Activated naive CD4-positive, alpha-beta T cell treated with Interleukin-2 at 50 U/mL for 16 hours (primary cell): ENCODE results near the gene ALDH1L2.
A peak's percentile ranks its signal among the peaks of the same experiment; 100 is the strongest.
"Not testable (repeated sequence)": the region's sequence is repeated elsewhere in the genome, so short reads cannot be mapped to it uniquely, and the experiment has no call there.

Source experiments
- DNase-seq: peaks from one replicate; pipeline ENCODE4 v3.0.0-alpha.2; 2020

The ALDH1L2 gene

DNA sequence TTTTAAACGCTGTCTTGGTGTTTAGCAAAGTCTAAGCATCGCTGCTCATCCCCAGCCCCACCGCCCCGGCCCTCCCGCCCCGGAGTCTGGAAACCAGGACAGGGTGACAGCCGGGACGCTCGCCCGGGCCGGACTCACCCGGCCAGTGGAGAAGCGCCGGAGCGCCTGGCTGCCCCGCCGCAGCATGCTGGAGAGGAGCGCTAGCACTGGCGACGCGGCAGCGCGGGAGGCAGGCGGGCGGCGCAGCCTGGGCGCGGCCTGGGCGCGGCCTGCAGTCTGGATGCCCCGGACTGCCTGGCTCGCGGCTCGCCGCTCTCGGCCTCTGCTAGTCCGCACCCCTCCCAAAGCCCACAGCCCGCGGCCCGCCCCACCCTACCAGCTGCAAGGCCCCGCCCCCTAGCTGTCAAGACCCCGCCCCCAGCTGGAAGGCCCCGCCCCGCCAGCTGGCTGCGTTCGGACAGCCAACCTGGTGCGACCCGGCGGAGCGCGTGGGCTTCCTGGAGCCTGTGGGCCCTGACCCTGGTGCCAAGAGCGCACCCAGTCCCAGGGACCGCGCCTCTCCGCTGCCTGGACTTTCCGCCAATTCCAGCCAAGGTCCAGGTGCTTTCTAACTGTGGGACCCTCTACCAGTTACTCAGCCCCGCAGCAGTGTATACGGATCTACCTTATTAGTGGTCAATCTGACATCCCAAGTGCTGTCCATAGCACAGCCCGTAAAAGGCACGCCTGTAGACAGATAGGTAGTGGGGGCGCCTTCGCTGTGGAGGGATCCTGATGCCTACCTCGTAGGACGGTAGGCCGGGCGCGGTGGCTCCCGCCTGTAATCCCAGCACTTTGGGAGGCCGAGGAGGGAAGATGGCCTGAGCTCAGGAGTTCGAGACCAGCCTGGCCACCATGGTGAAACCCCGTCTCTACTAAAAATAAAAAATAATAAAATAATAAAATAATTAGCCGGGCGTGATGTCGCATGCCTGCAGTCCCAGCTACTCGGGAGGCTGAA lies at the start of gene ALDH1L2:
Gene ALDH1L2, minus strand, starts transcription at position 208 of the 1,000 bp plus-strand sequence. Its CDS starts 22 bp downstream, at position 186.
- peak; percentile 51 for DNase-seq

GRCh38 chr12:105120551-105120950 lies 36.3 kb upstream of the ALDH1L2 start:
- DNase-seq: no peak

DNA sequence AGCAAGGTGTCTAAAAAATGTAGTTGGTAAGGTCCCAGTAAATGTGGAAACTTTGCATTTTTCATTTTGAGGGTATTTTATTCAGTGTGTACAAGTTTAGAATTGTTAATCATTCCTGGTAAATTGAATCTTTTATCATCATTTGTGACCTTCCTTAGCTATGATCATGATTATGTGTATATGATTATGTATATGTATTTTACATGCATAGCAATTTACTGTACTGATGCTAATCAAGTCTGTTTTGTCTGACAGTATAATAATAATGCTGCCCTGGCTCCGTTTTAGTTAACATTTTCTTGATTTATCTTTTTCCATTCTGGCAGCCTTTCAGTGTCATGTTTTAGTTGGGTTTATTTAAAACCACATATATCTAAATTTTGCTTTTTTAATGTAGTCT lies 32.7 kb upstream of the ALDH1L2 start:
- no peak for DNase-seq

- no peak for DNase-seq
Measured at GRCh38 chr12:105113094-105113493, 28.8 kb upstream of the ALDH1L2 start.

GRCh38 chr12:105110851-105111250 lies 26.6 kb upstream of the ALDH1L2 start:
- DNase-seq: no peak

- DNase-seq: no peak
Measured at GRCh38 chr12:105109465-105110212, 25.4 kb upstream of the ALDH1L2 start.

DNA sequence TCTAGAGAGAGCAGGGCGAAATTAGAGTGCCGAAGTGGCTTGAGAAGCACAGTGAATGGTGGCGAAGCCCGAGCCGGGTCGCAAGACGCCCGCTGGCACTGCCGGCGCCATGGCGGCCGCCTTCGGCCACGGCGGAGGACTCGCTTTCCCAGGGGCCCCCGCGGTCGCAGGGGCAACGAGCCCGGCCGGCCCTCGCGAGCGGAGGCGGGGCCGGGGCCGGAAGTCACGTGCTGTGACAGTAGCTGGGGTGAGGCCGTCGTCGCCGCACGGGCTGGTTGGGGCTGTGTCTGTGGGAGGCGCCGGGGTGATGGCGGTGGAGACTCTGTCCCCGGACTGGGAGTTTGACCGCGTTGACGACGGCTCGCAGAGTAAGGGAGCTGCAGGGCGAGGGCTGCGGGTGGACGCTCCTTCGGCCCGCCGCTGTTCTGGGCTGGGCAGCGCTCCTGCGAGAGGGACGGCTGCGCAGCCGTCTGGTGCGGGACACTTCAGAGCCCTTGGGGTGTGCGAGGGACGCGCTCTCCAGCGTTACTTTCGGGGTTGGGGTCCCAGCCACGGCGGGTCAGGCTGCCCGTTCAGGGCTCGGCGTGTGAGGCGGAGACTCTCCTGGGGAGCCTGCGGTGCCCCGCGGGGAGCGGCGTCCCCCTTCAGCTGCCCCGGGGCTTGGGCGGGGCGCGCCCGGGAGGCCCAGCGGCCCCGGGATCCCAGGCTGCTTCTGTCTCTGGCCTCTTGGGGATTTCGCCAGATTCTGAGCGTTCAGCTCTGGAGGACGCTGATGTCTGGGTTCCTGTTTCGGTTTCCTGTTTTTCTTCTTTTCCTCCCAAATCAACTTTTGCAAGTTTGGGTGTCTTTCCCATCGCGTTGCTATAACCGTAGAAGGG lies 23.5 kb upstream of the ALDH1L2 start, which contains the start of gene WASHC4:
Gene WASHC4, plus strand, starts transcription at position 238 of the 878 bp plus-strand sequence. Its CDS starts 70 bp downstream, at position 308.
- peak; percentile 95 for DNase-seq

DNA sequence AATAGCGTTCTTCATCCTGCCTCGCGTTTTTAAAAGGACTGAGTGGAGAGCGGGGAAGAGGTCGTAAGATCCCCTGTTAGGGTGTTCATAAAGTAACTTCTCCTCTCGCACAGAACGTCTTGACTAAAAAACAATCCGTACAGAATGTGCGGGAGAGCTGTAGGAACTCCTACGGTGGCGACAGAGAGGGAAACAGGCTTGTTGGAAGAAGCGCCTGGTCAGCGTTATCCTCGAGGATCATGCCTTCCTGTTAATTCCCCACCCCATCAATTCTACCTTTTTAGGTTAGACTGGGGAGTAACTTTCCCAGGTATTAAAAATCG lies 22.9 kb upstream of the ALDH1L2 start:
- DNase-seq: no peak

- no peak for DNase-seq
Measured at GRCh38 chr12:105106621-105107020, 22.4 kb upstream of the ALDH1L2 start.

GRCh38 chr12:105104762-105105161 lies 20.5 kb upstream of the ALDH1L2 start:
- no peak for DNase-seq

DNA sequence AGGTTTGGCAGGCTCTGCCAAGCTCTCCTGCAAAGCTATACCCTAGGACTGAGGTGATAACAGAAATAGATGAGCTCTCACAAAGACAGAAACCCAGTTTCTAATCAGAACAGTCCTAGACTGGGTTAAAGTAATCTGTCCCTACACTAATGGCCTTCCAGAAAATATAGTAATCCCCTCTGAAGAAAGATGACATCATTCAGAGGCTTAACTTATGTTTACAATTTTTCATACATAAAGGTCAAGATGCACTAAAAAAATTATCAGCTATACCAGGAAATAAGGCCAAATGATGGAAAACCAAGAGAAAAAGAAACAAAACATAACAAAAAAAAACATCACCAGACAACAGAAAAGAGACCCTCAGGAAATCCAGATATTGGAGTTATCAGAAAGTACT lies 18.4 kb upstream of the ALDH1L2 start:
- DNase-seq: no peak

DNA sequence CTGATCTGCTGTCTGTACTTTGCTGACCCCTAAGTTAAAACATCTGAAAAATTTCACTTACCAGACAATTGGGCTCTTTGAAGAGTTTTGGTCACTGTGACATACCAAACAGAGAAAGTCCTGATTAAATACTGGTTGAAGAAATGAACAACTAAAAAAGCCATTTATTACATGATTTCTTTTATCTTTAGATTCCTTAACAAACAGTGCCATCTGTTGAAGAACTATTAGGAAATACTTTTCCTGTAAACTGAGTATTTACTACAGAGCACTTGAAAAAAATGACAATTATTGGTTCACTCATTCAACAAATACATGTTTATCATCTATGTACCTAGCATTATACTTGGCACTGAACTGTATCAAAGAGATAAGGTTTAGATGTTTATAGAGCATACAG lies 16.7 kb upstream of the ALDH1L2 start:
- DNase-seq: no peak

GRCh38 chr12:105100207-105100985 lies 16.1 kb upstream of the ALDH1L2 start:
- DNase-seq: no peak

DNA sequence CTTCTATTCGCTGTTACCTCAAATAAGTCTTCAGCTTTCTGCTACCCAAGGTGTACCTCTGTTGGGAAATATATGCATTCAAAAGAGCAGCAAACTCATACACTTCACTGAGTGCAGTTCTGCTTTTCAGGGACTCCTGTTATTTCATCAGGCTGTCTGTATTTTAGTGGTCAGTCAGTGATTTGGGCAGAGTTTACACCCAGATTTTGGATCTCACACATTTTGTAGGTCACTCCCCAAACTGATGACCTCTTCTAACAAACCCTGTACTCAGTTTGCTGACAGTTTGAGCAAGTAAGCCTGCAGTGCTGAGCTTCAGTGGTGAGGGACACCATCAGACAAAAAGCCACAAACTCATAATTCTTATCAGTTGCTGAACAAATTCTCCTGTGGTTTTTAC lies 15.1 kb upstream of the ALDH1L2 start:
- DNase-seq: no peak

- not testable (repeated sequence) for DNase-seq
Measured at GRCh38 chr12:105095338-105095737, 11.1 kb upstream of the ALDH1L2 start.

GRCh38 chr12:105092336-105092735 lies 8.1 kb upstream of the ALDH1L2 start:
- no peak for DNase-seq

GRCh38 chr12:105091476-105092206 lies 7.4 kb upstream of the ALDH1L2 start:
- DNase-seq: no peak

- DNase-seq: no peak
Measured at GRCh38 chr12:105090361-105090760, 6.1 kb upstream of the ALDH1L2 start.

- no peak for DNase-seq
Measured at GRCh38 chr12:105089817-105090216, 5.6 kb upstream of the ALDH1L2 start.

DNA sequence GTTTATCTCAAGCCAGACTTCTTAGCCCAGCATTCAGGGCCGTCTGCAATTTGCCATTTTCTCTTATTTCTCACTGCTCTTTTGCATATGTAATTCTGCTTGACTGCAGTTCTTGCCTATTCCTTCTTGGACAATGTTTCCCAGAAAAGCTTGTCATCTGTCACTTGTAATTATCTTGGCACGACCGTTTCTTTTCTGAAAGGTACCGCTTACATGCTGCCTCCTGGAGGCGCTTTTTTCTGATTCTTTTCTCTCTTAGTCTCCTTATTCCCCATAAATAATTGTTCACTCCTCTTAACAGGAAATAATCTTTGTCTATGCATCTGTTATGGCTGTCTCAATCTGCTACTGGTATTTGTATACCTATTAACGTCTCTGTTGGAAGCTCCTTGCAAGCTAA lies 1.2 kb upstream of the ALDH1L2 start:
- DNase-seq: no peak

GRCh38 chr12:105083551-105084105 lies 630 bp downstream of the ALDH1L2 start:
- DNase-seq: peak; percentile 9
